Measurements from ENCODE around the gene SLC2A13.
"Not testable (repeated sequence)": the region's sequence is repeated elsewhere in the genome, so short reads cannot be mapped to it uniquely, and the experiment has no call there.

SLC2A13 gene

DNA sequence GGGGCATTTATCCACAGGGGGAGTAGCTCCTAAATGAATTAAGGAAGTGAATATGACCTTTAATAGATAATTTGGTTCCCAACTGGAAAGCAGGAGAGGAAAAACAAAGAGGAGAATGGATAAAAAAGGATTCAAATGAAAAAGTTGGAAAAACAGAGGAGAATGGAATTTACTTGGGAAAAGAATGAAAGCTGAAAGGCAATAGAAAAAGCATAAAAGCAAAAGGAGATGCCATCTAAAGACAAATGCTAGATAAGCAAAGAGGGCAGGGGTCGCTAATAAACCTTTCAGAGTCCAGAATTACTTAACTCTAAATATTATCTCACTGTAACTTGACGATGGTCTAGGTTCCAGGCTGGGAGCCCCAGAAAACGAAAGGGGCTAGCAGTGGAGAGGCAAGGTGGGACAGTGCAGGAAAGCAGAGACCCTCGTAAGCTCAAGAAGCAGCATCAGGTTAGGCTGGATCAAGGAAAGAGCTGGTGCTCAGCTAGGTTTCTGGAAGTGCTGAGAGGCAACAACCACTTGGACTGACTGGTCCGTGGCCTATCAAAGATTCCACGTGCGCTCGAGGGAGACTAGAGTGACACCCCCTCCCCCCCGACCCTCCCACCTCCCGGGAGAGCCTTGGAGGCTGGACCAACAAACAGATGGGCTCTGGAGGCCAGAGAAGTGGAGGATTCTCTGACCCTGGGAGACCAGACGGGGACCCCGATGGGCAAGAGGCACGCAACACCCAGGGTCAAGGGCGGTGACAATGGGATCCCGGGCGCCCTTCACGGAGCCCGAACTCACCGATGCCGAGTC is 1.2 kb downstream of the SLC2A13 start:
- no peak for DNase-seq

DNA sequence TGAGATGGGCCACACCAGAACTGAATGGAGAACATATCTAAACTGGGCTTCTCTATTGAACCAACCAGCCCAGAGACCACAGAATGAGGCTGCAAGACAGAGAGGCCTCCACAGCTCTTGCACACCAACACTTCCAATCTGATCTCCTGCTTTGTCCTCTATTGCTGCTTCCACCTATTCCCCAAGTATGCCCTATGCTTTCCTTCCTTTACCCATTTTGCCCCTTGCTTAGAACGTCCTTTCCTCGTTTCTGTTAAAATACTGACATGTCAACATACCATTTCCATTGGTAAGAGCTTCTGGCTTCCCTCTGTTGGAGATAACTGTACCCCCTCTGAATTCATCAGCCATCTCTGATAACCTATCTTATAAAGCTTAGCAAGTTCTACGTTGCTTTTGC is 2.8 kb downstream of the SLC2A13 start:
- DNase-seq, result no peak

DNA sequence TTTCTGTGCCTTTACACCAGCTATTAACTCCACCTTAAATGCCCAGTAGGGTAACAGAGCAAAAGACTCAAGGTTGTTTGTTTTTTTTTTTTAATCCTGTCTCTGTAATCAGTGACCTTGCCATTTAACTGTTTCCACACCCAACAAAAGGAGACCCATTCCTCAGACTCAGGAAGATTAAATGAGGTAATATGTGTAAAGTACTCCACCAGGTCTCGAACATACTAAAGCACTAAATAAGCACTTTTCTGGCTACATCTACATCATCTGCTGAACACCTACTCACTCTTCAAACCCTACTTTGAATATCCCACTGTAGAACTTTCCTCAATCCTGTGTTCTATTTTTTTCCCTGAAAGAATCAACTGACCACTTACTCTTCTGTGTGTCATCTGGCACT is 4.1 kb downstream of the SLC2A13 start:
- DNase-seq, result no peak

DNA sequence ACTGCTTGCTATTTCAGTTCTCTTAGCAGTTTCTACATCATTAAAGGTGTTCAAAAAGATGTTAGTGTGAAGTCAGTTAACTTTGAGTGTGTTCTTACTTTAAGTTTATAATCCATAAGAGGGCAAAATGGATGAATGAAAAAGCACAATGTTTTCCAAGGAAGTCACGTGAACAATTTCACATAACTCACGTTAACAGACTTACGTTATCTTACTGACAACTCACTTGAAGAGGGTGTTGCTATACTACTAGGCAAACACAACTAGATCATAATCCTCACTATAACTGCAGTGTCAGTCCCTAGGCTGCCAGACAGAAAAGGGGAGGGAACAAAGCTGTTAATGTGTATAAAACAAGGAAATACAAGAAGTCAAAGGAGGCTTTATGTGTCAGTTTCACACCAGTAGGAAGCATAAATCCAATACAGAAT is 6.4 kb downstream of the SLC2A13 start:
- DNase-seq, result no peak

DNA sequence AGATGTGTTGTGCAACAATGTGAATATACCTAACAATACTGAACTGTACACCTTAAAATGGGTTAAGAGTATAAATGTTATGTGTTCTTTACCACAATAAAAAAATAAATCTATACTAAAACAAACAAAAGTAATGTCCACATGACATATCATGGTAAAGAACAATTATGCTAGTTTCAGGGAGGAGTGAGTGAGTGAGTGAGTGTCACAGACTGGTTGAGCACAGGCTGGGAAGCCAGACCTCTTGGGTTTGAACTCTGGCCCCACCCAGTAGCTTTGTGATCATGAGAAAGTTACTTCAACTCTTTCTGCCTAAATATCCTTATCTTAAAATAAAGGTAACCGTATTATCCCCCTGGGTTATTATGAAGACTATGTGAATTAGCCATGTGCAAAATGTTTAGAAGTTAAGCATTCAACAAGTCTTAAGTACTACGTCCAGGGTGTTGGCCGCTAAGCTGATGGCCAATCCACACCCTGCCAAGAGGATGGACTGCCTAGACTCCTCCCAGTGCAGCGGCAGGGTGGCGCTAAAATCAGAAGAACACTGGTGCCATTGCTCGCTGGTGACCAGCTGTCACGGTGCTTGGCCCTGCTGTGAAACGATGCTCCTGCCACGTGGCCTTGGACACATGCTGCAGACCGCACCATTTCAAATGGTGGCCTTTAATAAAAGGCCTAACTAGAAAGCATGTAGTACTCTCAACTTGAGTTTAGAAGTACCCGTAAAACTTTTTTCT is 7.3 kb downstream of the SLC2A13 start:
- DNase-seq, result no peak

DNA sequence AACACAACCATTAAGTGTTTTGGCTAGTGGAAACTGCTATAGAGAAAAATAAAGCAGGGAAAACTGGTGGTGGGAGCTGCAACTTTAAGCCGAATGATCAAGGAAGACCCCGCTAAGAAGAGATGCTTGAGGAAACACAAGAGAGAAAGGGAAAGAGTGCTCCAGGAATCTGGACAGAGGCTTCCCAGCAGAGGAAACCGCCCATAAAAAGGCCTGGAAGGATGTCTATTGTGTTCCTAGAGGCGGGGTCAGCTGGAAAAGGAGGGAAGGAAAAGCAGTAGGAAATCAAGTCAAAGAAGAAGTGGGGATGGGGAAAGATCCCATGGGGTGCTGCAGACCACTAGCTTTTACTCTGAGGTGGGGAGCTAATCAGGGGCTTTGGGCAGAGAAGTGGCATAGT is 12.4 kb downstream of the SLC2A13 start:
- no peak for DNase-seq

DNA sequence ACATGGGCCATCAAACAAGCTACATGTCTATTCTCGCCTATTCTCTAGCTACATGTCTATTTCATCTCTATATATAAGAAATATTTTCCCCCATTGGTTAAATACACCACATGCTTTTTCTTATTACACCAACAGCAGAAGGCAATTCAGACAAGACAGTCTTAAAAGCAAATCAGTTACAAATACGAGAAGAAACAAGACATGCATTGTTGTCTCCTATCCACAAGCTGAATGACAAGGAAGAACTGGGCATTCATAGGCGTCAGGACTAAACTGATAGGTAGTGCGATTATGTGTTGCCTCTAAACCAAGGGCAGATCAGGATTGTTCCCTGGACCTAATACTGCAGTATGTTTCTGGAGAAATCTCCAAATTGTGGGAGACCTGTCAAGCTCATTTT is 19.4 kb downstream of the SLC2A13 start:
- DNase-seq, result no peak

DNA sequence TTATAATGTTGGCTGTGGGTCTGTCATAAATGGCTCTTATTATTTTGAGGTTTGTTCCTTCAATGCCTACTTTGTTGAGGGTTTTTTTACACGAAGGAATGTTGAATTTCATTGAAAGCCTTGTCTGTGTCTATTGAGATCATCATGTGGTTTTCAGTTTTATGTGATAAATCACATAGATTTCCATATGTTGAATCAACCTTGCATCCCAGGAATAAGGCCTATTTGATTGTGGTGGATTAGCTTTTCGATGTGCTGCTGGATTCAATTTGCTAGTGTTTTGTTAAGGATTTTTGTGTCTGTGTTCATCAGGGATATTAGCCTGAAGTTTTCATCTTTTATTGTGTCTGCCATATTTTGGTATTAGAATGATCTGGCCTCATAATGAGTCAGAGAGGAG is 27.6 kb downstream of the SLC2A13 start:
- no peak for DNase-seq

DNA sequence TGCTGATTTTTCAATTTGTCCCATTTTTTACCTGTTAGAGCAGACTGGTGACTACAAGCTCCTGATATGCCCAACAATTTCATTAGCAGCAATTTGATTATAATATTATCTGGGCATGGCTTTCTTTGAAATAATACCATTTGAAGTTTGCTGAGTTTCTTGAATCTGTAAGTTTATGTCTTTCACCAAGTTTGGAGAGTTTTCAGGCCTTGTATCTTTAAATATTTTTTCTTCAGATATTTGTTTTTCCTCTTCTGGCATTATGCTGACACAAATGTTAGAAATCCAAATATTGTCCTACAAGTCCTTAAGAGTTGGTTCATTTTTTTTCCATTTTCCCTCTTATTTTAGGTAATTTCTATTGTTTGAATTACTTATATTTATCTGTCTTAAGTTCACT is 30.4 kb downstream of the SLC2A13 start:
- no peak for DNase-seq

DNA sequence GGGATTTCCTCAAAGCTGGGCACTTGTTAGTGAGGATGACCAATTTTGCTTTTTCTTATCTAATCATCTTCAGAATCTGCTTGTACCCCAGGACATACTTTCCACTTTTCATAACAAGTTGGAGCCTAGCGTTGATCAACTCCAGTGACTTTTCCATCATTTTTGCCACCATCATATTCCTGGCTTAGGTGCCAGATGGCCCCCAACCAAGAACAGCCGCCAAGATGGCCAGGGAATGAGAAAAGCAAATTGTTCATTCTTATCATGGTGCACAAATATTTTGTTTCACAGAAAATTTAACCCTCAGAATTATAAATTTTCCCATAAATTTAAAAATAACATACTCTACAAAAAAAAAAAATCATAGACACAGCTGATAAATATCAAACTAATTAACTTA is 37.5 kb downstream of the SLC2A13 start:
- DNase-seq, result no peak

DNA sequence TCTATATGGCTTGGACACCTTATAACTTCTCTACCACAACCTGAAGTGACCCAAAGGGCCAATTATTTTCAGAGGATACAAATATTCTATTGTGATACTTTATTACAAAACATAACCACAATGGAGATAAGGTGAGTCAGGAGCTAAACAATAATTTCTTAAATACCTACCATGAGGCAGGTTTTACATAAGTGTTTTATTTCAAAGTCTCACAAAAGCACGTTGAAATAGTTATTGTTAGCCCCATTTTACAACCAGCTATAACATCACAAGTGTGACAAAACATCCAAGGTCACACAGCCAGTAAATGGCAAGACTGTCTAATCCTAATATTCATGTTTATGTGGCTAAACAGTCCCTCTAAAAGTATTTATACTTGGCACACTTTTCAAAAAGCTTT is 40.2 kb downstream of the SLC2A13 start:
- no peak for DNase-seq

DNA sequence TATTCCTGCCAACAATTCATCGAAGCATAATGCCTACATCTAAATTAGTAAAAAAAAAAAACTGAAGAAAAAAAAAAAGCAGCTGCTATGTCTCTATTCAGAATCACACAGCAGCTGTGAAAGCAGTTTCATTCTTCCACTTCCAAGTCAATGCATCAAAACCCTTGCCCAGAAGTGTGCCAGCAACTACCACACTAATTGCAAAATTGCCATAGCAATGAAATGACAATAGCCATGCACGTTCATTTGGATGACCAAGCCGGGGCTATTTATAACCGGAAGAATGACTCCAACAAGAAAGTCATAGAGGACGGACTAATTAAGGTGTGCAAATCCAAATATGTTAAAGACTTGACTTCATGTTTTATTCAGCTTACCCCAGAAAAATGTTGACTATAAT is 42.5 kb downstream of the SLC2A13 start:
- no peak for DNase-seq

DNA sequence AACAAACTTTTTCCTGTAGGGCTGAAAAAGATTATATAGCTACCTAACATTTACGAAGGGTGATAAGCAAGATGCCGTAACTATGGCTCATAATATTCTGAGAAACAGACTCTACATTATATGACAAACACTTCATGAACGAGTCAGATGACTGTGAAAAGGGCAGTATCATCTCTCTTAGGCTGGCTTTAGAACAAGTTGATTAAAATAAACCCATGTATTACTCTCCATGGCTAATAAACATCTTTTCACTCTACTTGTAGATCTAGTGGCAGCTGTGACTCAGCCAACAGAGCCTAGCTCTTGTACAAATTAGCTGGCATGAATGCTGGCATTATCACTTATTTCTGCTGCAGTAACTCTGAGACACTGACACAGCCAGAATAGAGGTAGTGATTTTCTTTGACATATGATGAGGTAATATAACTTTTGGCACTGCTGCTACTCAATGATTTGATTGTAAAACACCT is 47.1 kb downstream of the SLC2A13 start:
- no peak for DNase-seq

DNA sequence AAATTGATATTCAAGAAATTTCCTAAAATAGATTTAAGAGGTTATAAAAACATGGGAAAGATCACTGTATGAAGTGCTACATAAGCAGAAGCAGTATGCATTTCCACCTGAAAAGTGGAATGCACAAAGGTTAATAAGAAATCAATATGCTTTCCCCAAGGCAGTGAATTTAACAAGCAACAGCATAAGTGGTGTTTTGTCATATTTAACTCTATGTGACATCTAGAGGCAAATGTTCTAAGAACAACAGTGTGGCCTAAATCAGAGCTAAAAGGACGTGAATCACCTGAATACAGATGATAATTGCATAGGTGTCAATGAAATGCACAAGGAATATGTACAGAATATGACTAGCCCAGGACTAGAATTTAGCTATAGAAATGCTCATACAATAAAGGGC is 49.5 kb downstream of the SLC2A13 start:
- no peak for DNase-seq

DNA sequence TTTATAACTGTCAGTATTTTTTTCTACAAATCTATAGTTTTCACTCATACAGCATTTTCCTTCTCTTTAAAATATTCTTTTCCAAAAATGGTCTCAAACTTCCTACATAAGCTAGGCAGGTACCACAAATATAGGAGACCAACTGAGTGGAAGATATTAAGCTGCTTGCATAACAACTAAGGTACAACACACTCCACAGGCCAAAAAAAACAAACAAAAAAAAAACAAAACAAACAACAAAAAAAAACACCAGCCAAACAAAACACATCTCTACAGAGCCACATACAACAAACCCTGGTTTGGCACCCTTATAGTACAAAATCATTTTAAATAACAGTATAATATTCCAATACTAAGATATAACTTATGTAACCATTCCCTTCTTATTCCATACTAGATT is 50.1 kb downstream of the SLC2A13 start:
- DNase-seq, result no peak

DNA sequence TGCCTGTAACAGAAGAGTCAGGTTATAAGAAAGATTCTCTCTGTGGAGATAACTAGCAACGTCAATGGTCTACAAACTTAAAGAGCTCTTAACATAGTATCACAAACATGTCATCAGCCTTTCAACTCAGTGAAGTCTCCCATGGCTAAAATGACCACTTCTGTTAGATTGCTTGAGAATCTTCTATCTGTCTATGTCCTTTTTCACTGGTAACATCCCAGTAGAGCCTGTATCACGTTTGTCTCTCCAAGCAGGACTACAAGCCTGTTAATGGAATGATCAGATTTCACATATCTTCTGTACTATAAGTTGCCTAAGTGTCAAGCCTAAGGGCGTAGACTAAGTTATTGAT is 50.7 kb downstream of the SLC2A13 start:
- no peak for DNase-seq

DNA sequence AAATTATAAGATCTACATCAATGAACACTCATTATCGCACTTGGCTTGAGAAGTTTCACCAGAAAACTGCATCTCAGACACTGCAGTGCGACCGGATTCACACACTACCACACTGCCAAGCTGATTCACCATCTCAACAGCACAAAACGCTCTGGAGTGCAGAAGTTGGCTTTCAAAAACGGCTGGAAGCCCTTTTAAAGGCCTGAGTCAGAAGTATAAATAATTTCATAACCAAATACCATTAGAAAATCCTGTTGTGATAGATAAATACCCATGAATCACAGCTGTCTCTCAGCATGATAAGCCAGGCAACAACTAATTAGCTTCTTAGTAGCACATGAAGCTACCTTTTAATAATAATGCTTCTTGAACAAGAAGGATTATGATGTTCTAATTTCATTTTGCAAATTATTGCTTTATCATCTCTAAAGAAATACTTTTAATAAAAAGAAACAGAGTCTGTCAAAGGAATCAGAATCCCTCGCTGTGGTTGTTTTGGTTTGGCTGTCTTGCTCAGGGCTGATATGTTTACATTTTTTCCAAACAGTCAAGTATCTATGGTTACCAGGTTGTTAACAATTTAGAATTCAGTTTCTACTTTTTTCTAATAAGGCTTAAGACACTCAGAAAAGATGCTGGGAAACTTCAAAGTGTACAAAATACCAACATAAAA is 51.2 kb downstream of the SLC2A13 start:
- no peak for DNase-seq

DNA sequence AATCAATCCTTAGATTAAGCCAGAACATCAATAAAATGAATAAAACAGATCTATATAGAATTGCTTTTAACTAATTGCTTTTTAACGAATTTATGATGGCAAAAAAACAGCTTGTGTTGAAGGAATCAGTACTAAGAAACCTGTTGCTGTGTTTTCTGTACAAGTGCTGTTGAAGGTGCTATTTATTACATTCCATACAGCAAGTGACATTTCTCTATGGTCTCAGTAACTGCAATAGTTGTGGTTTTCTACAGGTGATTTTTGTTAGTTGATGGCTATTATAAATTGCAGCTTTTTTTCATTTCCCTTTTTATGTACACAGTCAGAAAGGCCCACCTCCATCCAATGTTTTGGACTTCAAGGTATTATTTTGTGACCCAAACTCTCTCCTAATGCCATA is 56.6 kb downstream of the SLC2A13 start:
- DNase-seq, result no peak

DNA sequence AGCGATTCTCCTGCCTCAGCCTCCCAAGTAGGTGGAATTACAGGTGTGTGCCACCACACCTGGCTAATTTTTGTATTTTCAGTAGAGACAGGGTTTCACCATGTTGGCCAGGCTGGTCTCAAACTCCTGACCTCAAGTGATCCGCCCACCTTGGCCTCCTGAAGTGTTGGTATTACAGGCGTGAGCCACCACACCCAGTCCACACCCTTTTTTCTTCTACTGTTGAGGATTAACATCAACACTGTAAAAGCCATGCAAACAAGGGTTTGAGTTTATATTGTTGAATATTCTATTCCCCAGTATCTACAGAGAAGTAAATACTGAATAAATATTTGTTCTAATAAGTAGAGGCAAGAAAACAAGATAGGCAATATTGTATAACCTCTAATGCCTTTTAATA is 58.9 kb downstream of the SLC2A13 start:
- not testable (repeated sequence) for DNase-seq

DNA sequence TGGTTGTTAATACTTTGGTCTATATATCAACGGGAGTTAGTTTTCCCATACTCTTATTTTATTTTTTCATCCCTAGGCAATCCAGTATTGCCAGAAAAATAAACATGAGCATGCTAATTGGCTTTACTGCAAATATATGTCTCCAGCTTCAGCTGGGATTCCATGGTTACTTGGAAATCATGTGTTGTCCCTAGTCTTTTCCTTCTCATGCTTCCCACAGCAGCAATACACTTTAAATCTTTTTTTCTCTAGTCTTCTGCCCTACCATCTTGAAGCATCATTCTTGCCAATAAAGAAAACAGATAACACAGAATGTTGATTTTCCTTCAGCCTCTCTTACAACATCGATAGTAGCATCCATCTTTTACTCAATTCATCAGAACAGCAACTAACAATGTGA is 60.2 kb downstream of the SLC2A13 start:
- no peak for DNase-seq

DNA sequence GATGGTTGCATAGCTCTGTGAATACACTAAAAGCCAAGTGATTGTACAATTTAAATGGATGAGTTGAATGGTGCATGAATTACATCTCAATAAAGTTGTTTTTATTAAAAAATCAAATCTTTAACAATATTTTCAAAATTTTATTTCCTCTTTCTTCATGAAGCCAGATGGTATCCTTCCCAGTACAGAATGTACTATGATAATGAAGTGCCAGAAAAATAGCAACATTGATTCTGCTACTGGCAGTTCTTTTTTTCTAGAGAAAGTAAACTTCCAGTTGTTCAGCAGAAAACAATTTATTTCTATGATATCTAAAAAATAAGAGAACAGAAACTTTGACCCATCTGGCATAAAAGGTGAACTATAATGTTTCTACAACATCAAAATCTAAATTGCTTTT is 61.5 kb downstream of the SLC2A13 start:
- DNase-seq, result no peak

DNA sequence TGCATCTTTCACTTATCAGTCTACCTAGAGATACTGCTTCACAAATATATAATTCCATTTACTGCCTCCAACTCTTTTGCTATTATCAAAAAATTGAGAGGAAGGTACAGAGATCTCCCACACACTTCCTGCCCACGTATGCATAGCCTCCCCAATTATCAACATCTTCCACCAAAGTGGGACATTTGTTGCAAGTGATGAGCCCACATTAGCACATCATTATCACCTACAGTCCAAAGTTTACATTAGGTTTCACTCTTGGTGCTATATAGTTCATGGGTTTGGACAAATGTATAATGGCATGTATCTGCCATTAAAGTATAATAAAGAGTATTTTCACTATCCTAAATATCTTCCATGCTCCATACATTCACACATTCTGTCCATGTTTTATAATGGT is 66.3 kb downstream of the SLC2A13 start:
- DNase-seq, result no peak

DNA sequence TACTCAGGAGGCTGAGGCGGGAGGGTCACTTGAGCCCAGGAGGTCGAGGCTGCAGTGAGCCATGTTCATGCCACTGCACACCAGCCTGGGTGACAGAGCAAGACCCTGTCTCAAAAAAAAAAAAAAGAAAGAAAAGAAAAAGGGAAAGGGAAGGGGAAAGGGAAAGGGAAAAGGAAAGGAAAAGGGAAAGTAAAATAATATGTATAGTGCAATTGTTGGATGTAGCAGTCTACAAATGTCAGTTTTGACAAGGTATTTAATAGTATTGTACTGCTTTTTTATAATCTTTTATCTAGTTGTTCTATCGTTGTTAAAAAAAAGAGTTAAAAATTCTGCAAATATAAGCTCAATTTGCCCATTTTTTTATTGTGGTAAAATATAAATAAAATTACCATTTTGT is 67.3 kb downstream of the SLC2A13 start:
- DNase-seq, result no peak

DNA sequence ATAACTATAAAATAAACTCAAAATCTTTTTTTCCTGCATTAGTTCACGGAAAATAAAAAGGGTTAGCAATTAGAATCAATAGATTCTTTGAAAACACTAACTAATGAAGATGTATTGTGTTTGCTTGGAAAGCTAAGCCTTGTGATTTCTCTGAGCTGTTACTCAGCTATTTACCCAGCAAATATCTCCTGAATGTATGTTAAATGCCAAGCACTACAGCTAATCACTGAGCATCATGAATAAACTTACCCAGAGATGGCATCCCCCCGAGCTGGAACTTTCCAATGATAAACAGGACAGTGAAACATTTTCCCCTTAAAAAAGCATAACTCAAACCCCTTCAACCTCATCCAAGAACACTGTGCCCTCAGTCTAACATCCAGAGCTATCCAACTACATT is 71.2 kb downstream of the SLC2A13 start:
- DNase-seq, result no peak

Data from stimulated activated CD4-positive, alpha-beta T cell treated with anti-CD3 and anti-CD28 coated beads, Interleukin-4, amount 100 ng/mL, for 24 hours (primary cell).